KMS-11 (cell line): Measurements from ENCODE around the gene MALT1.
"Not testable (repeated sequence)": the region's sequence is repeated elsewhere in the genome, so short reads cannot be mapped to it uniquely, and the experiment has no call there.

ENCODE experiments used
- H2AFZ ChIP-seq: fragments of 200-600 bp; sonication (generic); 2 replicates; pipeline ENCODE4 v1.6.1; 2016; ENCODE audit warnings: antibody characterized with exemption, mixed run types, low read depth
- H3K27ac ChIP-seq: fragments of 200-600 bp; sonication (generic); 2 replicates; pipeline ENCODE4 v1.6.1; 2016; ENCODE audit warnings: mild to moderate bottlenecking, mixed run types
- H3K27me3 ChIP-seq: fragments of 200-600 bp; sonication (generic); 2 replicates; pipeline ENCODE4 v1.6.1; 2017; ENCODE audit warnings: mild to moderate bottlenecking, low read depth, mixed run types, moderate library complexity; ENCODE audit not compliant: insufficient read depth
- H3K36me3 ChIP-seq: fragments of 200-600 bp; sonication (generic); 2 replicates; pipeline ENCODE4 v1.6.1; 2017; ENCODE audit warnings: mild to moderate bottlenecking, mixed run types; ENCODE audit not compliant: insufficient read depth
- H3K4me1 ChIP-seq: fragments of 200-600 bp; sonication (generic); 2 replicates; pipeline ENCODE4 v1.6.1; 2016; ENCODE audit warnings: mild to moderate bottlenecking, low read depth, mixed run types; ENCODE audit not compliant: poor library complexity, severe bottlenecking
- H3K4me2 ChIP-seq: fragments of 200-600 bp; sonication (generic); 2 replicates; pipeline ENCODE4 v1.7.0; 2016; ENCODE audit warnings: mild to moderate bottlenecking, mixed run types
- H3K4me3 ChIP-seq: fragments of 200-600 bp; sonication (generic); IDR thresholded peaks from 2 replicates; pipeline ENCODE4 v1.6.1; 2017; ENCODE audit warnings: low read depth, low read length, mixed read lengths; ENCODE audit not compliant: insufficient read depth
- H3K79me2 ChIP-seq: fragments of 200-600 bp; sonication (generic); 2 replicates; pipeline ENCODE4 v1.6.1; 2016; ENCODE audit warnings: low read depth, mixed run types; ENCODE audit not compliant: insufficient read depth
- H3K9ac ChIP-seq: fragments of 200-600 bp; sonication (generic); 2 replicates; pipeline ENCODE4 v1.6.1; 2016; ENCODE audit warnings: mild to moderate bottlenecking, mixed run types
- H4K20me1 ChIP-seq: fragments of 200-600 bp; sonication (generic); 2 replicates; pipeline ENCODE4 v1.6.1; 2016; ENCODE audit warnings: mild to moderate bottlenecking, mixed run types; ENCODE audit not compliant: insufficient read depth
- TF ChIP-seq, protein P1 (sequence below): fragments of 200-600 bp; sonication (generic); conservative IDR thresholded peaks from 2 replicates; pipeline ENCODE4 v1.6.1; 2017; ENCODE audit warnings: low read depth, mild to moderate bottlenecking, antibody characterized with exemption, low read length, moderate library complexity, mixed read lengths

The MALT1 gene

DNA sequence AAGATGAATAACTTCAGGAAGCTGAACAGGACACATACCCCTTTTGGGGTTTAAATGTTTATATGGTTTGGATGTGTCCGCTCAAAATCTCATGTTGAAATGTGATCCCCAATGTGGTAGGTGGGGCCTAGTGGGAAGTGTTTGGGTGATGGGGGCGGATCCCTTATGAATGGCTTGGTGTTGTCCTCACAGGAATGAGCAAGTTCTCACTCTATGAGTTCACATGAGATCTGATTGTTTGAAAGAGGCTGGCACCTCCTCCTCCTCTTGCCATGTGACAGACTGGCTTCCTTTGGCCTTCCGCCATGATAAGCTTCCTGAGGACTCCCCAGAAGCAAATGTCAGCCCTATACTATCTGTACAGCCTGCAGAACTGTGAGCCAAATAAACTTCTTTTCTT is 104.8 kb downstream of the MALT1 start:
- TF ChIP-seq, protein P1, sequence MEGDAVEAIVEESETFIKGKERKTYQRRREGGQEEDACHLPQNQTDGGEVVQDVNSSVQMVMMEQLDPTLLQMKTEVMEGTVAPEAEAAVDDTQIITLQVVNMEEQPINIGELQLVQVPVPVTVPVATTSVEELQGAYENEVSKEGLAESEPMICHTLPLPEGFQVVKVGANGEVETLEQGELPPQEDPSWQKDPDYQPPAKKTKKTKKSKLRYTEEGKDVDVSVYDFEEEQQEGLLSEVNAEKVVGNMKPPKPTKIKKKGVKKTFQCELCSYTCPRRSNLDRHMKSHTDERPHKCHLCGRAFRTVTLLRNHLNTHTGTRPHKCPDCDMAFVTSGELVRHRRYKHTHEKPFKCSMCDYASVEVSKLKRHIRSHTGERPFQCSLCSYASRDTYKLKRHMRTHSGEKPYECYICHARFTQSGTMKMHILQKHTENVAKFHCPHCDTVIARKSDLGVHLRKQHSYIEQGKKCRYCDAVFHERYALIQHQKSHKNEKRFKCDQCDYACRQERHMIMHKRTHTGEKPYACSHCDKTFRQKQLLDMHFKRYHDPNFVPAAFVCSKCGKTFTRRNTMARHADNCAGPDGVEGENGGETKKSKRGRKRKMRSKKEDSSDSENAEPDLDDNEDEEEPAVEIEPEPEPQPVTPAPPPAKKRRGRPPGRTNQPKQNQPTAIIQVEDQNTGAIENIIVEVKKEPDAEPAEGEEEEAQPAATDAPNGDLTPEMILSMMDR, result no peak
- H3K4me1 ChIP-seq, result peaks cover 16% of the 10 kb centered on the region
- no peak overlapping the region for H3K4me3 ChIP-seq
- no peaks in the 10 kb centered on the region for H3K79me2 ChIP-seq
- H3K9ac ChIP-seq, result no peak overlapping the region
- H3K27me3 ChIP-seq, result no peaks in the 10 kb centered on the region
- no peaks in the 10 kb centered on the region for H3K36me3 ChIP-seq
- no peaks in the 10 kb centered on the region for H4K20me1 ChIP-seq
- no peak overlapping the region for H3K27ac ChIP-seq
- no peak overlapping the region for H2AFZ ChIP-seq
- H3K4me2 ChIP-seq, result no peak overlapping the region

DNA sequence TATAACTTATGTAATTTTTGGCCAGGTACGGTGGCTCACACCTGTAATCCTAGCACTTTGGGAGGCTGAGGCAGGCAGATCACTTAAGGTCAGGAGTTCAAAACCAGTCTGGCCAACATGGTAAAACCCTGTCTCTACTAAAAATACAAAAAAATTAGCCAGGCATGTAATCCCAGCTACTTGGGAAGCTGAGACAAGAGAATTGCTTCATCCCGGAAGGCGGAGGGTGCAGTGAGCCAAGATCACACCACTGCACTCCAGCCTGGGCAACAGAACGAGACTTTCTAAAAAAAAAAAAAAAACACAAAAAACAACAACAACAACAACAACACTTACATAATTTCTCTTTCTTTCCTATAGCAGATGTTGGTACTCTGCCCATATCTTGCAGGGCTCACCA is 105.3 kb downstream of the MALT1 start:
- not testable (repeated sequence) for H3K4me3 ChIP-seq, H3K9ac ChIP-seq

DNA sequence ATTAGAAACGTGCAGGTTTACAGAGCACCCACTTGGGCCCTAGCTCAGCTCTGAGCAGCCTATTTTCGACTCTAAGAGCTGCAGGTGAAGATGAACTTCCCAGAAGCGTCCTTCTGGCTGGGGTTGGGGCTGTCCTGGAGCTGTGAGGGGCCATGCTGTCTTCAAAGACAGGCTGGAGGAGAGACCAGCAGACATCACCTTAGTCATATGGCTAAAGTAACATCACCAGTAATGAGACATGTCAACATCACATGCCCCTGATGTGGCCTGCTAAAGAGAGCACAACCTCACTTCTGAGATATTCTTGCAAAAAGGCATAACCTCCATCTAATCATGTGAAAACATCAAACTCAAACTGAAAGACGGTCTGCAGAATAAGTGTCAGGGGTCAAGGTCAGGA is 106.2 kb downstream of the MALT1 start:
- H3K27me3 ChIP-seq, result no peaks in the 10 kb centered on the region
- TF ChIP-seq, protein P1, result no peak
- H3K4me1 ChIP-seq, result peaks cover 10% of the 10 kb centered on the region
- H3K9ac ChIP-seq, result no peak overlapping the region
- H3K27ac ChIP-seq, result no peak overlapping the region
- H3K4me3 ChIP-seq, result no peak overlapping the region
- no peaks in the 10 kb centered on the region for H3K79me2 ChIP-seq
- H4K20me1 ChIP-seq, result no peaks in the 10 kb centered on the region
- H3K36me3 ChIP-seq, result no peaks in the 10 kb centered on the region
- H3K4me2 ChIP-seq, result no peak overlapping the region
- no peak overlapping the region for H2AFZ ChIP-seq

More for the DNA sequence above, 105.3 kb downstream of the MALT1 start:
- not testable (repeated sequence) for H2AFZ ChIP-seq, H3K4me2 ChIP-seq, H4K20me1 ChIP-seq, H3K36me3 ChIP-seq, H3K27ac ChIP-seq, H3K27me3 ChIP-seq, H3K79me2 ChIP-seq
- H3K4me1 ChIP-seq, result peaks cover 14% of the 10 kb centered on the region

DNA sequence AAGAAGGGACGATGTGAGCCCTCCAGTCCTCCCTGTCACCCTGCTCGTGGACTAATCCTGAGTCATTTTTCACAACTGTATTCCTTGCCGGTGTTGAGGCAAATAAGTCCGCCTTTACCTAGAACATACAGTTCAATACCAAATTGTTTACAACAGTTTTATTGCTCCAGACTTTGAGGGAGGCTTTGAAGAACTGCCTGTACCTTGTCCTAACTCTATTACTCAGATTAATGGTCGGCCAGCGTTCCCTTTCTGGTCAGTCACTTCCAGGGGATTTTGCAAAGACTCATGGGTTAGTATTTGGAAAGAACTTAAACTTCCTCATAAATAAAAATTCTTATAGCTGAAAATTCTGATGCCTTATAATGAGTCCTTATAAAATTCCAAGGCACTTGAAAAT is 108.3 kb downstream of the MALT1 start:
- Histone ChIP-seq H3K27ac (no peak overlapping the region), H3K4me1 (peaks cover 8% of the 10 kb centered on the region), H3K4me3 (no peak overlapping the region), H4K20me1 (no peaks in the 10 kb centered on the region), H3K36me3 (no peaks in the 10 kb centered on the region), H3K27me3 (no peaks in the 10 kb centered on the region), H2AFZ (no peak overlapping the region), H3K4me2 (no peak overlapping the region), H3K9ac (no peak overlapping the region), H3K79me2 (no peaks in the 10 kb centered on the region)
- TF ChIP-seq, protein P1, result no peak

DNA sequence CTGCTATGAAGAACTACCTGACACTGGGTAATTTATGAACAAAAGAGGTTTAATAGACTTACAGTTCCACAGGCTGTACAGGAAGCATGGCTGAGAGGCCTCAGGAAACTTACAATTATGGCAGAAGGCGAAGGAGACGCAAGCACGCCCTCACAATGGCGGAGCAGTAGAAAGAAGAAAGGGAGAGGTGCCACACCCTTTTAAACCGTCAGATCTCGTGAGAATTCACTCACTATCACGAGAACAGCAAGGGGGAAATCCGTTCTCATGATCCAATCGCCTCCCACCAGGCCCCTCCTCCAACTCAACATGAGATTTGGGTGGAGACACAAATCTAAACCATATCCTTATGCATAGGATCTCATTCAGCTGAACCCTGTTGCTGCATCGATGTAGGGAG is 108.8 kb downstream of the MALT1 start:
- Histone ChIP-seq H3K27ac (no peak overlapping the region), H3K4me1 (peaks cover 8% of the 10 kb centered on the region), H3K9ac (no peak overlapping the region), H2AFZ (no peak overlapping the region), H3K4me2 (no peak overlapping the region), H3K79me2 (no peaks in the 10 kb centered on the region), H3K4me3 (no peak overlapping the region), H4K20me1 (no peaks in the 10 kb centered on the region), H3K27me3 (no peaks in the 10 kb centered on the region), H3K36me3 (no peaks in the 10 kb centered on the region)
- TF ChIP-seq, protein P1, result no peak
